Spleen (tissue), 7 donors: ENCODE results near the gene LCN2.
"Not testable (repeated sequence)": the region's sequence is repeated elsewhere in the genome, so short reads cannot be mapped to it uniquely, and the experiment has no call there.

Source experiments
- POLR2A ChIP-seq, 3 donors: fragments of 450-650 bp; IDR thresholded peaks; one replicate each; pipeline ENCODE4 v1.5.1; 2017; ENCODE audit warnings: antibody characterized with exemption in 3 of 3, mild to moderate bottlenecking in 1 of 3
- TF ChIP-seq, protein P1 (sequence below), 11 experiments: fragments of 200-600 bp in 7 of 11; fragments of 450-650 bp in 4 of 11; sonication (generic) in 4 of 11; IDR thresholded peaks in 8 of 11; conservative IDR thresholded peaks in 3 of 11; 1 replicate in 7 of 11; 2 replicates in 4 of 11; pipeline versions ENCODE4 v1.4.0 to v1.8.0; 2016 to 2021; ENCODE audit warnings: antibody characterized with exemption in 11 of 11, inconsistent platforms in 4 of 11, mild to moderate bottlenecking in 1 of 11
- donor health status: DM: no; HTN: no; CAD: no; lungs with moderate emphysema.
- donor health status: DM: no; HTN: no; CAD: no.
- donor health status: DM: no; HTN: no; CAD: no.

DNA sequence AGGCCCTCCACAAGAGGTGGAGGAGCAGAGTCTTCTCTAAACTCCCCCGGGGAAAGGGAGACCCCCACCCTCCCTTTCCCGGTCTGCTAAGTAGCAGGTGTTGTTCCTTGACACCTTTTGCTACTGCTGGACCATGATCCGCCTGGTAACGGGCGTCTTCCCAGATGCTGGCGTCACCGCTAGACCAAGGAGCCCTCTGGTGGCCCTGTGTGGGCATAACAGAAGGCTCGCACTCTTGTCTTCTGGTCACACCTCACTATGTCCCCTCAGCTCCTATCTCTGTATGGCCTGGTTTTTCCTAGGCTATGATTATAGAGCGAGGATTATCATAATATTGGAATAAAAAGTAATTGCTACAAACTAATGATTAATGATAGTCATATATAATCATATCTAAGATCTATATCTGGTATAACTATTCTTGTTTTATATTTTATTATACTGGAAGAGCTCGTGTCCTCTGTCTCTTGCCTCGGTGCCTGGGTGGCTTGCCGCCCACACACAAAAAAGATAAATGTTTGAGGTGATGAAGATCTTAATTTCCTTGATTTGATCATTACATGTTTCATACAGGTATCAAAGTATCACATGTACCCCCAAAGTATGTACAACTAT is 19.2 kb upstream of the LCN2 start:
- TF ChIP-seq POLR2A (IDR thresholded peaks at IDR 0.05): not testable (repeated sequence)
- TF ChIP-seq, protein P1, sequence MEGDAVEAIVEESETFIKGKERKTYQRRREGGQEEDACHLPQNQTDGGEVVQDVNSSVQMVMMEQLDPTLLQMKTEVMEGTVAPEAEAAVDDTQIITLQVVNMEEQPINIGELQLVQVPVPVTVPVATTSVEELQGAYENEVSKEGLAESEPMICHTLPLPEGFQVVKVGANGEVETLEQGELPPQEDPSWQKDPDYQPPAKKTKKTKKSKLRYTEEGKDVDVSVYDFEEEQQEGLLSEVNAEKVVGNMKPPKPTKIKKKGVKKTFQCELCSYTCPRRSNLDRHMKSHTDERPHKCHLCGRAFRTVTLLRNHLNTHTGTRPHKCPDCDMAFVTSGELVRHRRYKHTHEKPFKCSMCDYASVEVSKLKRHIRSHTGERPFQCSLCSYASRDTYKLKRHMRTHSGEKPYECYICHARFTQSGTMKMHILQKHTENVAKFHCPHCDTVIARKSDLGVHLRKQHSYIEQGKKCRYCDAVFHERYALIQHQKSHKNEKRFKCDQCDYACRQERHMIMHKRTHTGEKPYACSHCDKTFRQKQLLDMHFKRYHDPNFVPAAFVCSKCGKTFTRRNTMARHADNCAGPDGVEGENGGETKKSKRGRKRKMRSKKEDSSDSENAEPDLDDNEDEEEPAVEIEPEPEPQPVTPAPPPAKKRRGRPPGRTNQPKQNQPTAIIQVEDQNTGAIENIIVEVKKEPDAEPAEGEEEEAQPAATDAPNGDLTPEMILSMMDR (IDR thresholded peaks at IDR 0.05 in 8 of 11, conservative IDR thresholded peaks at IDR 0.05 in 3 of 11): peak in 8 of 11 experiments; percentile 17 to 75 (median 66)
